Stimulated activated CD8-positive, alpha-beta memory T cell treated with anti-CD3 and anti-CD28 coated beads, Interleukin-7, amount 100 ng/mL, for 4 hours (primary cell): ENCODE data around the gene NFIA.

Experiments
- DNase-seq, 2 donors: peaks; one replicate each; pipeline ENCODE4 v3.0.0-alpha.2; 2020; ENCODE audit warnings: low read depth in 2 of 2

NFIA gene

DNA sequence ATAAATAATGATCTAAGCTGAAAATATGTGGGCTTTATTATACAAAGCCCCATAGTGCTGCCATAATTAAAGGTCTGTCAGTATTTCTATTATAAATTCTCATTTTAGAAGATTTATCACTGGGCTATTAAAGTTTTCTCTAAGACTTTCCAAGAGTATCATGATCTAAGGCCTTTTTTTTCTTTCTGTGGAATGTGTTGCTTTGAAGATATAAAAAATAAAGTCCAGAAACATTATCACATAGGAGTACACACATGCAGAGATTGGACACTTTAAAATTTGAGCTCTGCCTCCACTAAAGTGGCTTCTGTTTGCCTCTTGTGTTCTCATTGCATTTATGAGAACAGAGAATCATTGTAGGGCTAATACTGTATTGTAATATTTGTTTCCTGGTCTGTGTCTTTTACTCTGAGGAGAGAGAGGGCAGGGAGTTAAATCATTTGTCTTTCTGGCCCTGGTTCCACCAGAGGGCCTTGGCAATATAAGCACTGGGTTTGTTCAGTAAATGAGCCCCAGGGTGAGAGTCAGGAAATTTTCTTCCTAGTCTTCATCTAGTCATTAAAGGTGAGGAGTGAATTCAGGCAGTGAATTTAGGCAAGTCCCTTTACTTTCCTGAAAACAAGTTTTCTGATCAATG is 70.2 kb downstream of the NFIA start:
- no peak for DNase-seq

DNA sequence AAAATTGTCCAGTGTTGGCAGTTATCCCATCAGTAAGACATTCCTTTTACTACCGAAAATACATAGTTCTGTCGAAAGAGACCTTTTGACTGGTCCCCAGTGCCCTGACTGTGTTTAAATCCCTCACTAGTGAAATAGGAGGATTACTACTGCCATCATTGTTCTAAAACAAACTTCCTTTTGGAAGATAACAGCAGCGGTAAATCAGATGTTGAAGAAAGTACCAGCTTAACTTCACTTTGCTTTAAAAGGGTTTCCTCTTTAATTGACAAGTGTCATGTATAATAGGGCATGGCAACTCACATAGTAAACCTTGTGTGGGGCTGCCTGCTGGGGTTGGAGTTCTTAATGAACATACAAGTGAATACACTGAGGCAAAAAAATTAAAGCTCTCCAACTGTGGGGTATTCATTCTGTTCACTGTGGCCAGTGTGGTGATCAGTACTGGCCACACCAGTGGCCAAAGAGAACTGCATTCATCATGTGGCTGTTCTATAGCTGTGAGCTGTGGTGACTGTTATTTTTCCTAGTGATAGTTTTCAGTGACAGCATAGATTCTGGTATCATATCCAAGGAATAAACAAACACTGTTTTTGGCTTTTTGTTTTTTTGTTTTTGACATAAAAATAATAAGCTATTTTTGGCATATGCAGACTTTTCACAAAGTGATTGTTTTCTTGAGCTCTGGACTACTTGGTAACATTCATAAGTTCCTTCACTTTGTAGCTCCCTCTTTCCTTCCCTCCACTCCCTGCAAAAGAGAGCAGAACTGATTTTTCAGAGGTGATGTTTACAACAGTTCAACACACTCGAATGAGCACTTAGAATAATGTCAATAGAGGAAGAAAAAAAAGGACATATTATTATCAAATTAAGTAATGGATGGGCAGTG is 74.5 kb downstream of the NFIA start:
- no peak for DNase-seq

DNA sequence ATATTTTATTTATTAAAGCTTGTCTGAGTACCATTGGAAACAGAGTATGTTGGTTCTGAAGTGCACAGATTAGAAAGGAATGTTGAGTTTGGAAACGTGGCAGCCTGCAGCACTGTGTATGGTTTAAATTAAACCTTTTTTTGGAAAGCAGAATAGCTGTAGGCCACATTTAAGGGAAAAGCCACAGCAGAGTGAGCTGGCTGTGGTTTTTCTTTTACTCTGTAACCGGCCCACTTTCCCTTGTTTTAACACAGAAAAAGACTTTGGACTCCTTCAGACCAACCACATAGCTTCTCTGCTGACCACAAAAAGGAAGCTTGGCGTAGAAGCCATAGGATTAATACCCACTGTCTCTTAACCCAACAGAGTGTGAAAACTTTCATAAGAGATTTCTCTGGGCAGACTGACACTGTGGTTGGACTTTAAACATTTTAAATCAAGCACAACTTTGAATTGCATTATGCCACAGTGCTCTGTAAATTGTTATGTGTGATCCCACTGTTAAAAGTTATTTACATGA is 75.2 kb downstream of the NFIA start:
- DNase-seq, result no peak

DNA sequence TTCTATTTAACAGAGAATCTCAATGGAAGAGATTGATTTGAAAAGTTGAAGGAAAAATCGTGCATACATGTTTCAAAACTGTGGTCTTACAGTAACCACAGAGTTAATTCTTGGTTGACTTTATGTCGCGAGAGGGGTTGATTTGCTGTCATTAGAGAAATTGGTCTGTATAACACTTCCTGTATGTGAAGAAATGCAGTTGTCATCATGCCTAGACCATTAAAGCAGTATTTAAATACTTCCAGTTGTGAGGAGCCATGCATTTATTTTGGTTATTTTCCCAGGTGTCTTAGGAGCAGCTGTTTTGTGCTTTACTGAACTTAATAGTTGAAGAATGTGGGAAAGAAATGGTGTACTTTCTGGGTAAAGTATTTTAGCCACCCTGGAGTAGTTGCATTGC is 76.2 kb downstream of the NFIA start:
- DNase-seq, result no peak

DNA sequence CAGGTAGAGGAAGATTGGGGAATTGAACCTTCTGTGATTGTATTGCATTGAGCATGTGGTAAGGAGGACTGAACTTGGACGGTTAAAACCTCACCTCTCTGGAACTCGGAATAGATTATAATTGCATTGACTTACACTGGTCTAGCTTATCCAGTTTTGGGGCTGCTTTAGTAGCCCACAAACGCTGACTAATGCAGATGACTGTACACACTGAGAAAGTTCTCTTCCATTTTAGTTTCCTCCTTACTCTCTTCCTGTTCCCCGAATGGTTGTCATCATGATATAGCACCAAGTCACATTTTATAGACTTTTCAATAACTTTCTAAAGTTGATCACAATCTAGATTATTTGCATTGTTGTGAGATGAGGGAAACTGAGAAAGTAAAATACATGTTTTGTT is 78.2 kb downstream of the NFIA start:
- no peak for DNase-seq

DNA sequence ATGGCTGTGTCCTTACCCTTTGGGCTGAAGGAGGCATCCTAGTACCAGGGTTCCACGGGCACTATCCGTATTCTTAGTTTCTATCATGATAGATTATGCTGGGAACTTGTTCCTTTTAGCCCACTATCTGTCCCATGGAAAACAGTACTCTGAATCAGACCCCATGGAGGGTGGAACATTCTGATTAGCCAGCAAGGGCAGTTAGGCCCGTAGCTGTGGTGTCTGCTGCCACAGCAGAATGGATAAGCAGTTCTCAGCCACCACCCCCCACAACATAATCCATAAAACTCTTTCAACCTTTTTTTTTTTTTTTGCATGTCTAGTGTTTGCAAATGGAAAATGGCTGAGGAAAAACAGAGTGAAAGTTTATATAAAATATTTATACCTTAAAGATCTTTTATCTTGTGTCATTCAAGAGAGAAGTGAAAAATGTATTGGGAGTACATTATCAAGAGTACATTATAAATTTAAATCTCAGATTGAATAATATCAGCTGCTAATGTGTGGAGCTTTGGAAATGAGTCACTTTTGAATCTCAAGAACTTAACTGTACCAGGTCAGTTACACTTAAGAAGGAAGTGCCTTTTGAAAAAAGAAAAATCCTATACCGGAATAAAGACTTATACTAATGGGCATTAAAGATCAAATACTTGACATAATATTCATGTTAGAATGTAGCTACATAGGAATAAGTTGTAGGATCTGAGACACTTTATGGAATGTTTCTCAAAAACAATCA is 80.3 kb downstream of the NFIA start:
- no peak for DNase-seq

GRCh38 chr1:61163355-61163754 is 81.0 kb downstream of the NFIA start:
- DNase-seq, result no peak

DNA sequence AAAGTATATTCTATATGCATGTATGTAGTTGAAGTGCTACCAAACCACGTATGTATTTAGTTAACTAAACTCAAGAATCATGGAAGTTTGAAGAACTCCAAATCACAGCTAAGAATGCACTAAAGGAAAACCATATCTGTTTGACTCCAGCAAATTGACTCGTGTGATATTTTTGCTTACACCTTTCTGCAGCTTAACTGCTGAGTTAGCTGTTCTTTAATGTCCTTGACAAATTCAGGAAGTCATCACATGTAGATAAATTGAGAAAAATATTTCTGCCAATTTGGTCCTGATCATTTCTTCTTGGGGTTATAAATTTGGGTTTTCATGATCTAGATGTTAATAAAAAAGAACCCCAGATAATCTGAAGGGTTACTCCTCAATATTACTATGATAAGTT is 83.0 kb downstream of the NFIA start:
- DNase-seq, result no peak

DNA sequence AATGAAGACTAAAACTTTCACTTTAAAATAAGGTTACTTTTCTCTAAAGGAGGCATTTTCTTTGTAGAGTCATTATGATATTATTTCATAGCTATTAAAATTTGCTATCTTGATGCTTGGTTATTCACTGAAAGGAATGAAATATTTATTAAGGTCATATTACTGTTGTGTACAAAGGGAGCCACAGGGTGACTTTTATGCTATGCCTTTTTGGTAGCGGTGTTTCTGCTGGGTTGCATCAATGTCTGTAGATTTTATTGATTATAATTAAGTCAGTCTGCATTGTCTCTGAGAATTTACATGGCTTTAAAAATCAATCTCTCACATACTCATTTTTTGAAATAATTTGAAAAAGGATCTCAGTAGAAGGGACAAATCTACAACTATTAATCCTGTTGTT is 84.9 kb downstream of the NFIA start:
- no peak for DNase-seq

- DNase-seq, result no peak
These were observed 86.7 kb downstream of the NFIA start for GRCh38 chr1:61169045-61169444.

DNA sequence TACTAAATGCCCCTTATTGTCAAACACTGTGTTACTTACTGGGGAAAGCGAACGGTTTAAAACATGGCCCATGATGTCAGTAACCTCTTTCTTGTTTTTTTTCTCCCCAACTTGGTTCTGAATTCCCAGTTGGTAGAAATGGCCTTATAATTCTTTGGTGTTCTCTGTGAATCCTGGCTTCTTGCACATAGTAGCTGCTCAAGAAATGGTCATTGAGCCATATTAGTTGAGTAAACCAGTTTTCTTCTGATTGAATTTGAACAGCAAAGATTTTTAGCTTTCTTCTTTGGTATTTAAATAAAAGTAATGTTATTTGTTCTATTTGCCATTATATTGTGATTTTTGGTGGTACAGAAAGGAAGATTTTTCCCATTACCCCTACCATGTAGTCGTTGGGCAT is 87.3 kb downstream of the NFIA start:
- no peak for DNase-seq

DNA sequence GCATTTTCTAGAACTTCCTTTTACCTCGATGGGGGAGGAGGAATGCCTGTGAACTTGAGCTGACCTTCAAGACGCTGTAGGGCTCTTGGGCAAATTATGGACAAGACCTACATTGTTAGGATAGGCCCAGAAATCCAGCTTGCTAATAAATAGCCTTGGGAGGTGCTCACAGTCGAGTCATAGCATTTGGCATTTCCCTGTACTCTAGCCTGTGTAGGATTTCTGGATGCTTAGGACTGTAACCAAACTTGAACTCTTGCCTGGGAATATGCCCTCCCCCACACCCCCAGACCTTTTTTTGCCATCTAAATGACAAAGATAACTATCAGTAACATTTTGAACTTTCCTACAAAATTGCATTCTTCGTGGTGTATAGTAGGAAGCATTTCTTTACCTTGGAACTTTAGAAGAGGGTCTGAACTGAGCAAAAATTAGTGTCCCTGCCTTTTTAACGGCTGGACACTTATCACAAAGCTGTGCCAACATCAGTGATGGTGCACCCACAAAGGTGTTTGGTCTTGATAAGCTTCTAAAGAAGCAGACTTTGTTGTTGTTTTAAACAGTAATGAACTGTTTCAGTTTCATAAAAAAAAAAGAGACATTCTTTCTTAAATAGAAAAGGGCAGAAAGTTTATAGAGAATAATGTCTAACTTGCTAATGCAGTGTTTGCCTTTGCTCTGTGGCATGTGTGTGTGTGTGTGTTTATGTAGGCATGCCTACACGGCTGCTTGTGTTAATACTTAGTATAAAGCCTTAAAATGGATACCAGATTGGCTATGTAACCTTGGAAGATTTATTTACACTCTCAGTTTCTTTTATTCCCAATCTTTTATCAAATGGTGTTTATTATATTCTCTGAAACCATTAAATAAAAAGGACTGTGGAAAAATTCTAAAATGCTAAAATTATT is 88.2 kb downstream of the NFIA start:
- DNase-seq, result no peak

GRCh38 chr1:61171346-61171745 is 89.0 kb downstream of the NFIA start:
- DNase-seq, result no peak

DNA sequence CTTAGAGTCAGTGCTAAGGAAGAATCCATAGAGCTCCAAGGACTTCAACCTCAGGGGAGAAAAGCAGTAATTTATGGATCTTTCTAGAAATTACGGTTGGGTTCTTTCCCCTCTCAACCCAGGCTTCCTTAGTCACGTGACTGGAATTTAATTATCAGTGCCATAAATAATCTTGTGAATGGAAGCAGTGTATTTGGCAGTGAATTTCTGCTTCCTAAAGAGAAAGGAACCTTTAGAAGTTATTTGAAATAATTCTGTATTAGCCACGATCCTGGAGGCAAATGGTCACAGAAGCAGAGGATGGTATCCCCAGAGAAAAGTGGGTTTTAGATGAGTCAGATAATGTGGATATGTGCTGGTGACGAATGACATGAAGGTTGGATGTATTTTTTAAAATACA is 89.6 kb downstream of the NFIA start:
- no peak for DNase-seq

- DNase-seq, result no peak
These were observed 90.8 kb downstream of the NFIA start for GRCh38 chr1:61173118-61173517.

DNA sequence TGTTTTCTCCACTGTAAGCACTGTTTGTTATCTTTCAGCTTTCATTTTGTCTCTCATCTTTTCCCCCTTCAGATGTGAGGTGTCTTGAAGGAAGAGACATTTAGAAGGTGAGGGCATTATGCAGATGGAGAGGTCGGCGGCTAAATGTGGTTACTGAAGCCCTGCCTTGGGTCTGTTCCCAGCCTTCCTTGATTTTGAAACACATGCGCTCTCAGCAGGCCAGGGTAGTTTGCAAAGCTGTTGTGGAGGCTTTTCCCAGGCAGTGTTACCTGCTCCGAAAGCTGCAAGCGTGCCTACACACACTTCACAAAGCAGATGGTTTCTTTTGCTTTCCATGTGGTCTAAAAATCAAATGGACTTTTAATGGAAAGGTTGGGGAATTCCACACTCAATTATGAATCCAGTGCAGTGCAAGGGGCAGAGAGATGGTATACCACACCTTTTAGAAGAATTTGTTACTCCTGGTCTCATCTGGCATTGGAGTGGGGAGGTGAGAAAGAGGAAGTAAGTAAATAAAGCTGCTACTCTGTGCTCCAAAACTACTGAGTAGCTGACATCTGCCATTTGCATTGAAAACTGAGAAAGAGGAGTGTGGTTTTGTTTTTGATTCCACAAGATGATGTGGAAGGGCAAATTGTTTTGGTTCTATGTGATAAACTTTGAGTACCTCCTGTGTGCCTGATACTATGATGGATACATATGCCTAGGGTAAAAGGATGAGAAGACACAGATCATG is 91.9 kb downstream of the NFIA start:
- DNase-seq, result no peak

DNA sequence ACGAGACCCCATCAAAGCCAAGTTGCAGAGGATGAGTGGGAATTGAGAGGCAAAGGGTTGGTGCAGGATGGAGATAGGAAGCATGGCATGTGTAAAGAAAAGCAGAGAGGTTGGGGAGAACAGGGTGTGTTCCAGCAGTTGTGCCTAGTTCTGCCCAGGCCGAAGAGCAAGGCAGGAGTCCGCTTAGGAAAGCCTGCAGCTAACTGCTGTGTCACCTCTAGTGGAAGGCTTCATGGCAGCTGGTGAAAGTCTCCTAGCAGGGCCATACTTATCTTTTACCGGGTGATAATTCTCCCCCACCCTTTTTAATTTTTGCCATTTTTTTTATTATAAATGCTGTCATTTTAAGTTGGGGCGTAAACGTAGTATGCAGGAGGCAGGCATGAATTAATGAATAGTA is 93.6 kb downstream of the NFIA start:
- no peak for DNase-seq

- DNase-seq, result no peak
These were observed 99.0 kb downstream of the NFIA start for GRCh38 chr1:61181067-61182038.

DNA sequence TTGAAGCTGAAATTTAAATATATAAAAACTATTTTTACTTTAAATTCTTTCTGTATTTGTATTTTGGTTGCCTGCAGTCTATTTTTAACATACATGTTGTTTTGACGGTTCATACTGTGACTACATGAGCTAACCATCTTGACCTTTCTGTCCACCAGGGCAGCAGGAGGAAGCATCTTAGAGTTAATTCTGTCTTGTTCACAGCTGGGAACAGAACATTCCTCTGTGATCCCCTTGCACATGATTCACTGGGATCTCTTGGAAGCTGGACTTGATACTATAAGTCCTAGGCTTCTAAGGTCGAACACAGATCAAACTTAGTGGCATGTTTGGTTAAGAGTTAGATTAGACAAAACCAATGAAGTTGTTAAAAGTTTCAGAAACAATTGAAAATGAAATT is 99.7 kb downstream of the NFIA start:
- no peak for DNase-seq

DNA sequence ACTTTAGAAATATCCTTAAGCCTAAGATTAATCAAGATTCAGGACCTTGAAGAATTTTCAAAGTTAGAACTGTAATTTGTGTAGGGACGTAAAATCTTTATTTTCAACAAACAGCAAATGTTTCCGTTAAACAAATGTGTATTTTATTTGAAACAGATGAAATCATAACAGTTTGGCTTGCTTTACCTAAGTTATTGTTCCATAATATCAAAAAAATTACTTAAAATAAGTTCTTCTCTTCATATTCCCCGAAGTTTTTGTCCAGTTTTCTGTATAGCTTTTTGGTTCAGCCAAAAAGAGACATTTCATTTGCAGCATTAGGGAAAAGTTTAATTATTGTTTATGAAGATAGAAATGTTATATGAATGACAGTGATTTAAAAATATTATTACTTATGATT is 100.1 kb downstream of the NFIA start:
- DNase-seq, result no peak
